Midbrain (tissue), 1 donor: ENCODE results near the gene C11orf52.
A peak's percentile ranks its signal among the peaks of the same experiment; 100 is the strongest.

Experiments
- DNase-seq: peaks from one replicate; lab custom pipeline; 2025; lab: John Stamatoyannopoulos, UW

C11orf52 gene

DNA sequence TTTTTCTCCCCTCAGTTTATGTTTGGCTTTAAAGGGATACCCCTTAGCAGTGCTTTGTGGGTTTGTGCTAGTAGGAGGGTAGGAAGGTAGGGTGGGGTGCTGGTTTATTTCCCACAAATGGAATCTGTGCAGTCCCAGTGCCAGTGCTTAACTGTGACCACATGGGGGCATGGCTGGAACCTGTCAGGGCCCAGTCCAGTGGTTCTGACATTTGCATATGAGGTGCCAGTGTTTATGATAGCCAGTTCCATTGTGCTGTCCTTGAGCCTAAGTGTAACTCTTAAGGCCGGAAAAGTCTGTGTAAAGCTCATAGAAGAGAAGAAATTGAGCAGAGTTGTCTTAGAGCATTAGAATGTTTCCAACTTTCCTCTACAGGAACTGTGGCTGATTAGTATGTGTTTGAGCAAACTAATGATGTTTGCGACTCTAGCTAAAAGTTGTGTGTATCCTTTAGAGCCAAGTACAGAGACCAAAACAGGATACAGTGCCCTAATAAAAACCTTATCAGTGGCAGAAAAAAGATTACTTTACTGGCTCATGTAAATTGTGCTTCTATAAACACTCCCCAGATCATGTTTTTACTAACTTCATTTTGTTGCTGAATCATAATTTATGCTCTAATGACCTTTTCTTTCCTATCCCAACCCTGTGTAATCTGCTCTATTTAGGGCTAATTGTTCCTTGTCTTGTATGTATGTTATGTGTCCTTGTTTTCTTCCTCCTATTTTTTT lies 56.5 kb downstream of the C11orf52 start:
- DNase-seq = peak; percentile 55

DNA sequence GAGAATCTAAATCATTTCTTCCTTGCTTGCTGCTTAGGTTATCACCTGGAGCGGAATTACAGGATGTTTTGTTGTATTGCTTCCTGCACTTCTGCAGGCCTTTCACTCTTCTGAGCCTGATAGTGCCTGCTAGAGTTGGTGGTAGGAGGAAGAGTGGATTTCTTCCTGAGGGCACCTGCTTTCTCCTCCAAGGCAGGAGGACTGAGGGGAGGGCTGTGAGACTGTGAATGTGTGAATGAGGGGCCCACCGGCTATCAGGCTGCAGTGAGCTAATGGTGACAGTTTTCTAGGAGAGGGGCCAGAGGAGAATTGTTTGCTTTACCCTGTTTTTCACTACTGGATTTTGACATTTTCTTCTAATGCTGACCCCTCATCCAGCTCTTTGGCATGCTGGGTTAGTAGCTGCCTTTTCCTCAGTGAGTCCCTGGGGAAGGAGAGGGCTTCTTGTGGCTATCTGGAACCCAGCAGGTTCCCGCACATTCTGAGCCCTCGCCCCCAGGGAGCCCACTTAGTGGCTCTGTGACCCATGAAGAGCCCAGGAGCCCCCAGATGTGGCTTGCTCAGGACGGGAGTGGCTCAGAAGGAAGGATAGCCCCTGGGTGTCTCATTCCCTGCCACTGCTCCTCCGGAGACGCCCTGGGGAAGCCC lies 57.5 kb downstream of the C11orf52 start:
- no peak for DNase-seq
